Activated naive CD8-positive, alpha-beta T cell (primary cell): ENCODE measurements around the gene SEC14L1.

ENCODE experiments used
- H3K27ac Mint-ChIP-seq: one replicate; pipeline ENCODE4 v1.8.0; 2021; ENCODE audit warnings: mixed read lengths
- H3K27me3 Mint-ChIP-seq: one replicate; pipeline ENCODE4 v1.8.0; 2021; ENCODE audit warnings: mixed read lengths
- H3K36me3 Mint-ChIP-seq: one replicate; pipeline ENCODE4 v1.8.0; 2021; ENCODE audit warnings: mixed read lengths
- H3K4me1 Mint-ChIP-seq: one replicate; pipeline ENCODE4 v1.8.0; 2021; ENCODE audit warnings: low read depth, mixed read lengths
- H3K4me3 Mint-ChIP-seq: one replicate; pipeline ENCODE4 v1.8.0; 2021; ENCODE audit warnings: mild to moderate bottlenecking, mixed read lengths
- H3K9me3 Mint-ChIP-seq: one replicate; pipeline ENCODE4 v1.8.0; 2021; ENCODE audit warnings: low read depth, mixed read lengths

SEC14L1 gene

GRCh38 chr17:77180503-77181357 is 40.0 kb downstream of the SEC14L1 start:
- Mint-ChIP-seq H3K9me3 (no peaks in the 10 kb centered on the region), H3K27ac (peak overlapping the region; percentile 36)

GRCh38 chr17:77182205-77183172 is 41.7 kb downstream of the SEC14L1 start:
- no peaks in the 10 kb centered on the region for H3K9me3 Mint-ChIP-seq
- H3K4me1 Mint-ChIP-seq, result peaks cover 41% of the 10 kb centered on the region
- H3K4me3 Mint-ChIP-seq, result peak overlapping the region; percentile 55
- H3K27ac Mint-ChIP-seq, result peak overlapping the region; percentile 82
- peaks cover 2% of the 10 kb centered on the region for H3K36me3 Mint-ChIP-seq
- H3K27me3 Mint-ChIP-seq, result no peaks in the 10 kb centered on the region

More at GRCh38 chr17:77180503-77181357, 40.0 kb downstream of the SEC14L1 start:
- H3K27me3 Mint-ChIP-seq, result no peaks in the 10 kb centered on the region
- H3K4me3 Mint-ChIP-seq, result no peak overlapping the region
- H3K4me1 Mint-ChIP-seq, result peaks cover 41% of the 10 kb centered on the region
- H3K36me3 Mint-ChIP-seq, result peaks cover 3% of the 10 kb centered on the region

DNA sequence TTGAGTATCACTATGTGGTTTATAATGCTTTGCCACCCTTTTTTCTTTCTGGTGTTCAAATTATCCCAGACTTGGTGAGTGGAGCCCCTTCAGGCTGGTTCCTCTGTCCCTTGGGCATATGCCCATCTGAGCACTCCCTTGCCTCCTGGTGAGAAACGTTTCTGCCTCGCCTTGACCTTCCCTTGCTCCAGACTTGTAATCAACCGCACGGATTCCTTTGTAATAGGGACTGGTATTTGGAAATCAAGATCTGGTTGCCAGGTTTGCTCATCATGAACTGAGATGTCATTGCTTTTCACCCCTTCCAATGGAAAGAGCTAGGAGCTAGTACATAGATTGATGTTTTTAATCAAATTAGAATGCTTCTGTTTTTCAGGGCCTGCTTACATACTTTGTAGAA is 43.7 kb downstream of the SEC14L1 start:
- Mint-ChIP-seq H3K27me3 (no peaks in the 10 kb centered on the region), H3K9me3 (no peaks in the 10 kb centered on the region), H3K4me1 (peaks cover 47% of the 10 kb centered on the region), H3K36me3 (no peaks in the 10 kb centered on the region), H3K27ac (no peak overlapping the region), H3K4me3 (no peak overlapping the region)

DNA sequence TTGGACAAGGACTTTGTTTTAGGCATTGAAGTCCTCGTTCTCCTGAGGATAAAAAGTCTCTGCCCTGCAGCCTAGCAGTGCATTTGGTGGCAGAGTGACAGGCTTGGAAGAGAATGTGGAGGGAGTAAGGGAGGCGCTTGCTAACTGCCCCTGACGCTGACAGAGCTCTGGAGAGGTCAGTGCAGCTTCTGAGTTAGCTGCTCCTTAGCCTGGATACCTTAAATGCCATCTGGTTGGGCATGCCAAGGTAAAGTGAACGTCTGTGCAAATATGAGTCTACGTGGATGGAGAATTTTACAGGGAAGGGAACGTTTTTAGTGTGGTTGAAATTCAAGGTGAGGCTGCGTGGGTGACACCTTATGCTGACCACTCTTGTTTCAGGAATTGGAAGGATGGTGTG is 44.4 kb downstream of the SEC14L1 start:
- H3K9me3 Mint-ChIP-seq, result no peaks in the 10 kb centered on the region
- H3K27ac Mint-ChIP-seq, result no peak overlapping the region
- H3K36me3 Mint-ChIP-seq, result no peaks in the 10 kb centered on the region
- peaks cover 54% of the 10 kb centered on the region for H3K4me1 Mint-ChIP-seq
- no peaks in the 10 kb centered on the region for H3K27me3 Mint-ChIP-seq
- H3K4me3 Mint-ChIP-seq, result no peak overlapping the region

DNA sequence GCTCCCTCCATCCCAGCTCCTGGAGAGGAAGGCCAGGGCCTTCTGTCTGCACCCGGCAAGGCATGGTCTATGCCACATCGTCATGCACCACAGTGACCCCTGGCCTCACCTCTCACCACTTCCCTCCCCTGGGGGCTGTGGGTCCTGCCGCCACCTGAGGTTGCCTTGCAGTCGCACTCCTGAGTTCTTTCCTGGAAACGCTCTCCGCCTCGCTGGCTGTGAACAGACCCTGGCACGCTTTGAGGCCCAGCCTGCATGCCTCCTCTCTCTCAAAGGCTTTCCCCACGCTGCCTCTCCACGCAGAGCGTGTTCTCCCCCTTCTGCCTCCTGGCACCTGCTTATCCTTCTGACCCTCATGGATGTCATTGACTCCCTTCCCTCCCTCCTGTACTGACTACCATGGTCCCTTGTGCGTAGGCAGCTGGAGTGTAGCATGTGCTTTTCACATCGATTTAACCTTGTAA is 45.4 kb downstream of the SEC14L1 start:
- H3K4me3 Mint-ChIP-seq, result no peak overlapping the region
- H3K36me3 Mint-ChIP-seq, result peaks cover 4% of the 10 kb centered on the region
- no peaks in the 10 kb centered on the region for H3K9me3 Mint-ChIP-seq
- peaks cover 52% of the 10 kb centered on the region for H3K4me1 Mint-ChIP-seq
- H3K27ac Mint-ChIP-seq, result no peak overlapping the region
- no peaks in the 10 kb centered on the region for H3K27me3 Mint-ChIP-seq

- H3K27ac Mint-ChIP-seq, result peak overlapping the region; percentile 83
- H3K27me3 Mint-ChIP-seq, result no peaks in the 10 kb centered on the region
- H3K4me1 Mint-ChIP-seq, result peaks cover 31% of the 10 kb centered on the region
- peak overlapping the region; percentile 27 for H3K4me3 Mint-ChIP-seq
- peaks cover 17% of the 10 kb centered on the region for H3K36me3 Mint-ChIP-seq
- no peaks in the 10 kb centered on the region for H3K9me3 Mint-ChIP-seq
Observed at GRCh38 chr17:77188084-77189066, 47.6 kb downstream of the SEC14L1 start.

GRCh38 chr17:77189148-77189547 is 48.4 kb downstream of the SEC14L1 start:
- Mint-ChIP-seq H3K4me1 (peaks cover 28% of the 10 kb centered on the region), H3K27ac (peak overlapping the region; percentile 83), H3K27me3 (no peaks in the 10 kb centered on the region), H3K36me3 (peaks cover 21% of the 10 kb centered on the region), H3K4me3 (peak overlapping the region; percentile 27), H3K9me3 (no peaks in the 10 kb centered on the region)

GRCh38 chr17:77190576-77190975 is 49.8 kb downstream of the SEC14L1 start:
- H3K27me3 Mint-ChIP-seq, result no peaks in the 10 kb centered on the region
- no peak overlapping the region for H3K27ac Mint-ChIP-seq
- H3K36me3 Mint-ChIP-seq, result peaks cover 24% of the 10 kb centered on the region
- H3K4me3 Mint-ChIP-seq, result no peak overlapping the region
- H3K4me1 Mint-ChIP-seq, result peaks cover 28% of the 10 kb centered on the region
- H3K9me3 Mint-ChIP-seq, result no peaks in the 10 kb centered on the region

DNA sequence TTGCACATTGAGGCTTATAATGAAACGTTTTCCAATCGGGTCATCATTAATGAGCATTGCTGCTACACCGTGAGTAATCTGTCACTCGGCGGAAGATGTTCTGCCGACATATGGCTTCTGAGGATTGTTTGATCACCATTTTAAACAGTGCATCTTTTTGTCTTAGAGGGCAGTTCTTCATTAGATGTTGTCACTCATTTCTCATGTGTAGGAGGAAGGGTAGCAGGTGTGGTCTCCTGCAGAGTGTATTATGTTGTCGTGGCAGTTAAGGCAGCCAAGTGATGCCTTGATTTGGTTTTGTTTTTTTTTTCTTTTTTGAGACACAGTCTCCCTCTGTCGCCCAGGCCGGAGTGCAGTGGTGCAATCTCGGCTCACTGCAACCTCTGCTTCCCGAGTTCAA is 50.5 kb downstream of the SEC14L1 start:
- H3K36me3 Mint-ChIP-seq, result peaks cover 24% of the 10 kb centered on the region
- peaks cover 28% of the 10 kb centered on the region for H3K4me1 Mint-ChIP-seq
- H3K27ac Mint-ChIP-seq, result no peak overlapping the region
- H3K4me3 Mint-ChIP-seq, result no peak overlapping the region
- no peaks in the 10 kb centered on the region for H3K9me3 Mint-ChIP-seq
- no peaks in the 10 kb centered on the region for H3K27me3 Mint-ChIP-seq

DNA sequence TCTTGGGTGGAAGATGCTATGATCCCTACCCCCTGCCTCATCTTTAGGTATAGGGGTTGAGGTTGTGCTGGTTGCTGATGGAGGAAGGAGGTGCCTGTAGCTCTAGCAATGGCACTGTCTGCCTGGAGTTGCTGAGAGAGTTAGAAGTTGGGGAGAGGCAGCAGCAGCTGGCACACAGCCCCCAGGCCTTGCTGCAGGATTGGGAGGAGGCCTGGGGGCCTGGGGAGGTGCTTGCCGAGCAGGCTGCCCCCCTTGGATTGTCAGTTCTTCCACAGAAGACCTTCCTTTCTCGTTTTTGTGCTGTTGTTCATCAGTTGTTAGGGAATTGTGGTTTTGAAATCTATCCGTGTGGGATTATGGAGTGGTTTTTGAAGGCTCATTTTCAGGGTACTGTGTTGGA is 52.9 kb downstream of the SEC14L1 start:
- H3K4me1 Mint-ChIP-seq, result peaks cover 21% of the 10 kb centered on the region
- H3K27me3 Mint-ChIP-seq, result no peaks in the 10 kb centered on the region
- H3K27ac Mint-ChIP-seq, result no peak overlapping the region
- peaks cover 24% of the 10 kb centered on the region for H3K36me3 Mint-ChIP-seq
- H3K9me3 Mint-ChIP-seq, result no peaks in the 10 kb centered on the region
- H3K4me3 Mint-ChIP-seq, result no peak overlapping the region

DNA sequence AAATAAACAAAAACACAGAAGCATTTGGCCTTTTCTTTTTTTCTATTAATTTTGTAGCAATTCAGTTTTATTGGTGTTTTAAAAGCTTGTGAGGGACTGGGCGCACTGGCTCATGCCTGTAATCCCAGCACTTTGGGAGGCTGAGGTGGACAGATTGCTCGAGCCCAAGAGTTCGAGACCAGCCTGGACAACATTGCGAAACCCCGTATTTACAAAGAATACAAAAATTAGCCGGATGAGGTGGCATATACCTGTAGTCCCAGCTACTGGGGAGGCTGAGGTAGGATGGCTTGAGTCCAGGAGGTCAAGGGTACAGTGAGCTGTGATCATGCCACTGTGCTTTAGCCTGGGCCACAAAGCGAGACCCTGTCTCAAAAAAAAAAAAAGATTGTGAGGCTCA is 53.4 kb downstream of the SEC14L1 start:
- Mint-ChIP-seq H3K27me3 (no peaks in the 10 kb centered on the region), H3K9me3 (no peaks in the 10 kb centered on the region), H3K27ac (no peak overlapping the region), H3K4me3 (no peak overlapping the region), H3K4me1 (peaks cover 16% of the 10 kb centered on the region), H3K36me3 (peaks cover 24% of the 10 kb centered on the region)

- Mint-ChIP-seq H3K27ac (no peak overlapping the region), H3K9me3 (no peaks in the 10 kb centered on the region), H3K4me3 (no peak overlapping the region), H3K36me3 (peaks cover 28% of the 10 kb centered on the region), H3K27me3 (no peaks in the 10 kb centered on the region), H3K4me1 (no peaks in the 10 kb centered on the region)
Observed at GRCh38 chr17:77196251-77196650, 55.5 kb downstream of the SEC14L1 start.

DNA sequence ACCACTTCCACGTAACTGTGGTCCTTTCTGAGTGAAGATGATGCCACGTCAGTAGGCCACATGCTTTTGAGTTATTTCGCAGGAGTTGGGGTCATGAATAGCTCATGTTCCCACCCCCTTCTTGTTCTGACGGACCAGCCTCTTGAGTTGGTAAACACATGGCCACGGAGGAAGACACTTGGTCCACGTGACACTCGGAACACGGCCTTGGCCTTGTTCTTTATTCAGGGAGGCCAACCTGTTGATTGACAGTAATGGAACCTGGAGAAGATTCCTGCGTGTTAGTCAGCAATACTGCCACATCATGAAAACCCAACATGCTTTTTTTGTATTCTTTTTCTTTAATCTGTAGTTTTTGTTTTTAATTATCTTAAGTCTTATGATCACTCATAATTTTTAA is 56.3 kb downstream of the SEC14L1 start:
- no peaks in the 10 kb centered on the region for H3K27me3 Mint-ChIP-seq
- peaks cover 24% of the 10 kb centered on the region for H3K36me3 Mint-ChIP-seq
- H3K9me3 Mint-ChIP-seq, result no peaks in the 10 kb centered on the region
- no peak overlapping the region for H3K4me3 Mint-ChIP-seq
- no peak overlapping the region for H3K27ac Mint-ChIP-seq
- no peaks in the 10 kb centered on the region for H3K4me1 Mint-ChIP-seq

GRCh38 chr17:77200711-77201110 is 59.9 kb downstream of the SEC14L1 start:
- Mint-ChIP-seq H3K36me3 (peaks cover 13% of the 10 kb centered on the region), H3K4me3 (no peak overlapping the region), H3K4me1 (no peaks in the 10 kb centered on the region)

More at GRCh38 chr17:77200711-77201110, 59.9 kb downstream of the SEC14L1 start:
- no peaks in the 10 kb centered on the region for H3K27me3 Mint-ChIP-seq
- H3K27ac Mint-ChIP-seq, result no peak overlapping the region
- no peaks in the 10 kb centered on the region for H3K9me3 Mint-ChIP-seq
